ENCODE measurements around the gene PPP1R3A. TPM values are rescaled to one million over a fixed set of nuclear protein-coding genes. Genes with fewer than 3 reads are reported as not detected.
"Not testable (repeated sequence)": the region's sequence is repeated elsewhere in the genome, so short reads cannot be mapped to it uniquely, and the experiment has no call there.

Gene PPP1R3A, protein sequence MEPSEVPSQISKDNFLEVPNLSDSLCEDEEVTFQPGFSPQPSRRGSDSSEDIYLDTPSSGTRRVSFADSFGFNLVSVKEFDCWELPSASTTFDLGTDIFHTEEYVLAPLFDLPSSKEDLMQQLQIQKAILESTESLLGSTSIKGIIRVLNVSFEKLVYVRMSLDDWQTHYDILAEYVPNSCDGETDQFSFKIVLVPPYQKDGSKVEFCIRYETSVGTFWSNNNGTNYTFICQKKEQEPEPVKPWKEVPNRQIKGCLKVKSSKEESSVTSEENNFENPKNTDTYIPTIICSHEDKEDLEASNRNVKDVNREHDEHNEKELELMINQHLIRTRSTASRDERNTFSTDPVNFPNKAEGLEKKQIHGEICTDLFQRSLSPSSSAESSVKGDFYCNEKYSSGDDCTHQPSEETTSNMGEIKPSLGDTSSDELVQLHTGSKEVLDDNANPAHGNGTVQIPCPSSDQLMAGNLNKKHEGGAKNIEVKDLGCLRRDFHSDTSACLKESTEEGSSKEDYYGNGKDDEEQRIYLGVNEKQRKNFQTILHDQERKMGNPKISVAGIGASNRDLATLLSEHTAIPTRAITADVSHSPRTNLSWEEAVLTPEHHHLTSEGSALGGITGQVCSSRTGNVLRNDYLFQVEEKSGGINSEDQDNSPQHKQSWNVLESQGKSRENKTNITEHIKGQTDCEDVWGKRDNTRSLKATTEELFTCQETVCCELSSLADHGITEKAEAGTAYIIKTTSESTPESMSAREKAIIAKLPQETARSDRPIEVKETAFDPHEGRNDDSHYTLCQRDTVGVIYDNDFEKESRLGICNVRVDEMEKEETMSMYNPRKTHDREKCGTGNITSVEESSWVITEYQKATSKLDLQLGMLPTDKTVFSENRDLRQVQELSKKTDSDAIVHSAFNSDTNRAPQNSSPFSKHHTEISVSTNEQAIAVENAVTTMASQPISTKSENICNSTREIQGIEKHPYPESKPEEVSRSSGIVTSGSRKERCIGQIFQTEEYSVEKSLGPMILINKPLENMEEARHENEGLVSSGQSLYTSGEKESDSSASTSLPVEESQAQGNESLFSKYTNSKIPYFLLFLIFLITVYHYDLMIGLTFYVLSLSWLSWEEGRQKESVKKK
- not detected for total RNA-seq

DNA sequence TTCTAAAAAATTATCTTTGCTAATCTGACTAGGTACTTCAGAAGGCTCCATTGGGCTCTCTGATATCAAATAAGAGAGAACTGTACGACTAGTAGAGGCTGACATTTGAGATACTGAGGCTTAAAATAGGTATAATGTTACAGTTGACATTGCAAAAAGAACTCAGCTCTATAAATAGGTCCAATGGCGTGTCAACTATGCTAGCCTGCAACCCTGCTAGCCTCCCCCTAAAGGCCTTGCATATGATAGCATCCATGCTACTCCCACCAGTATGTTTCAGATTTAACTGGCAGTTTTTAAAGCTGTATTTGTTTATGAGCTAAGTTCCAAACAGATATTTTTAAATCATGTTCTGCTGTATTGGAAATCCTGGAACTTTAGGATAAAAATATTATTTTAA is at the start of gene PPP1R3A:
TSS of gene PPP1R3A (minus strand) at position 64 of the 400 bp plus-strand sequence. CDS start at position 51, 13 bp downstream.
- no peak for DNase-seq (ENCODE audit: low spot score)

DNA sequence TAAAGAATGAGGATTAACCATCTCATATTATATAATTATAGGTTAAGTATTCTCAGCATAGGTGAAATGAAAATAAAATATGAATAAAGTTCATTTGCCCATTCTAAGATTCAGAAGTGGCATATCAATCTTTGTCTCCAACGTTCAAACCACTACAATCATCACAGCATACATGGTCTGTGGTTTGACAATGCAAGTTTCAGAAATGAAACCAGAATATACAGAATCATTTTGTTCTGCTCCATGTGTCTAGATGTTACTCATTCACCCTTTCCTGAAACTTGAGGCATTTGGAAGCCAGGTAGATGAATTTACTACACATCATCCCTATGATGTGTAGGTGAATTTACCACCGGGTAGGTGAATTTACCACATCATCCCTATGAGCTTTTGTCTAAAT is 44.5 kb upstream of the PPP1R3A start:
- DNase-seq (ENCODE audit: low spot score) = no peak

DNA sequence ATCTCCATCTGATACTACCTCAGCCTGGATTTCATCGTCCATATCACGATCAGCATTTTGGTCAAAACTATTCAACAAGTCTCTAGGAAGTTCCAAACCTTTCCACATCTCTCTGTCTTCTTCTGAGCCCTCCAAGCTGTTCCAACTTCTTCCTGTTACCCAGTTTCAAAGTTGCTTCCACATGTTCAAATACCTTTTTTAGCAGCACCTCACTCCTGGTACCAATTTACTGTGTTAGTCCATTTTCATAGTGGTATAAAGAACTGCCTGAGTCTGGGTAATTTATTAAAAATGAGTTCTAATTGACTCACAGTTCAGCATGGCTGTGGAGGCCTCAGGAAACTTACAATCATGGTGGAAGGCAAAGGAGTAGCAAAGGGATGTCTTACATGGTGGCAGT is 41.1 kb upstream of the PPP1R3A start:
- DNase-seq (ENCODE audit: low spot score) = no peak

DNA sequence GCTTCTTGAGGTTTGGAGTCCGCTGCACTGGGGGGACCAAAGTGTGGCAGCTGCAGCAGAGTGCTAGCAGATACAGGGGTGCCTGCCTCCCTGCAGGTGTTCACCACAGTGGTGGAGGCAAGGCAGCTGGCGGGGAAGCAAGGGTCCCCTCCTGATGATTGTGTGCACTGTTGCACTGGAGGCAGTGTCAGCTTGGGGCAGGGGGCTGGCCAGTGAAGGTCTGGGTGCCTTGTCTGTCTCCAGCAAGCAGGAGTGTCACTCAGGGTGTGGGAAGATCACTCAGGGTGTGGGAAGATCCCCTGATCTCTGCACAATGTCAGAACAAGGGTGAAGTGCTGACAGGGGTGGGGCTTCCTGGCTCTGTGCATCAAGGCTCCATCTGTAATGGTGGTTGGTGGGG is 36.3 kb upstream of the PPP1R3A start:
- no peak for DNase-seq (ENCODE audit: low spot score)

DNA sequence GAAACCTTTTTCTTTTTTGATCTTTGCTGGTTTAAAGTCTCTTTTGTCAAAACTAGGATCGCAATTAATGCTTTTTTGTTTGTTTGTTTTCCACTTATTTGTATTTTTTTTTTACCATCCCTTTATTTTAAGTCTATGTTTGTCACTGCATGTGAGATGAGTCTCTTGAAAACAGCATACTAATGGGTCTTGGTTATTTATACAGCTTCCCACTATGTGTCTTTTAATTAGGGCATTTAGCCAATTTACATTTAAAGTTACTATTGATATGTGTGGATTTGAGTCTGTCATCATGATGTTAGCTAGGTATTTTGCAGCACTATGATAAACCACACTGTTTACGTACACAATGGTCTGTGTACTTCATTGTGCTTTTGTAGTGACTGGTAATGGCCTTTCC is 34.7 kb upstream of the PPP1R3A start:
- no peak for DNase-seq (ENCODE audit: low spot score)

DNA sequence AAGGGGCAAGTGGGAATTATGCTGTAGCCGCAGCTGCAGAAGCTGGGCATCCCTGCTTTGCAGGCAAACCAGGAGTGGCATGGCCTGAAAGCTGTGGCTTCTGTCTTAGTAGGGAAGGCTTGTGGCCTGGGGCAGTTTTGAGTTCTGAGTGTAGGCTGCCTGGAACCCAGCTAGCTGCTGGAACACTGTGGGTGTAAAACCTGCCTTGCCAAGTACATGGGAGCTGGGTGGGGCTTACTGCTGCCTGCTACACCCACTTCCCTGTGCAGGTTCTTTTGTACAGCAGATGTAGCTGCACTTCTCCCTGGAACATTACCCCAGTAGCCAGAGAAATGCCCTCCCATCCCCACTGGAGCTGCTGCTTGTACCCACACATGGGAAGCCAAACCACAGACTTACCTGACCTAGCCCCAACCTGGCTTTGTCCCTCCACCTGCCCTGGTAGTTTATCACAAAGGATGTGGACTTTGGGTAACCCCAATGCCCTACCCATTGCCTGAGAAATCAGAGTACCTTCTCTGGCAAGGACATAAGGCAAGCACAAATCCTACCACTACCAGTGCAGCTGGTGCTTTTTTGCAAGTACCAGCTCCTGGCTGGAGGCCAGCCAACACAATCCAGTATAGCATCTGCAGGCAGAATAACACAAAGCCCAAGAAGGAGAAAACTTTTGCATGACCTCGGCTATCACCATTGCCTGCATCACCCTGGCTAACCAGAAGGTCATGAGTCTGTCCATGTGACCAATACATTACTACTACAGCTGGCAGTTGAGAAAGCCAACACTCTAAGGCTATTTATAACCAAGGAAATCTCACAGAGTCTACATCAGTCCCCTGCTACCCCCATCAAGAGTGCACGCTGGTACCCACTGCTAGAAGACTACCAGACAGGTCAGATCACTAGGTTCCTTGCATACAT is 26.5 kb upstream of the PPP1R3A start:
- DNase-seq (ENCODE audit: low spot score) = no peak

DNA sequence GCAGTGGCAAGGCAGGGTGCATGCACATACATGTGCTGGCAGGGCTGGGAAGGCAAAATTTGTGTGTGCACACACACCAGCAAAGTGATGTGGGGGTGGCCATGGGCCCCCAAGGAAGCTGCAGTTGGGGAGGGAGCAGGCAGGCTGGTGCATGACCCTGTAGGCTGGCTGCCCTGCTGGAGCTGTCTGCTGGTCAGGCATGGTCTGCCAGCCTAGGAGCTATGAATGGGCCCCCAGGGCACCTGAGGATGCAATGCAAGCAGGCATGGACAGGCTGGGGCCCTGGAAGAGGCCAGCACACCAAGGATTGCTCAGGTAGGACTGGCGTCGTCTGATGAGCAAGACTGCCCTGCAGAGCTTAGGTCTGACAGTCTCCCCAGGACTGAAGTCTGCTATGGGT is 18.2 kb upstream of the PPP1R3A start:
- DNase-seq (ENCODE audit: low spot score) = no peak

DNA sequence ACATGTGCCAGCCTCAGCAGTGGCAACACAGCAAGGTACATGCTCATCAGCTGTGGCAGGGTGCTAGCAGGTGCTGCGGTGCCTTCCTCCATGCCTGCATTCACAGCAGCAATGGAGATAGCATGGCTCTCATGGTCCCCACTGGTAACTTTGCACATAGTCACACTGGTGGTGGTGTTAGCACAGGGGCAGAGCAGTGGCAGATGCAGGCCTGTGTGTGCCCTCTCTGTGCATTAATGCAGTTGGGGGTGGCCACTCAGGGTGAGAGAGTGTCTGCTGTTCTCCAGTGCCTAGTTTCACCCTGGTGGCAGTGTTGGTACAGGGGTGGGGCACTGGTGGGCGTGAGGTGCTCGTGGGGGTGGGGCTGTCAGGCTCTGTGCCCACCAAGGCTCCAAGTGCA is 17.7 kb upstream of the PPP1R3A start:
- DNase-seq (ENCODE audit: low spot score) = no peak

DNA sequence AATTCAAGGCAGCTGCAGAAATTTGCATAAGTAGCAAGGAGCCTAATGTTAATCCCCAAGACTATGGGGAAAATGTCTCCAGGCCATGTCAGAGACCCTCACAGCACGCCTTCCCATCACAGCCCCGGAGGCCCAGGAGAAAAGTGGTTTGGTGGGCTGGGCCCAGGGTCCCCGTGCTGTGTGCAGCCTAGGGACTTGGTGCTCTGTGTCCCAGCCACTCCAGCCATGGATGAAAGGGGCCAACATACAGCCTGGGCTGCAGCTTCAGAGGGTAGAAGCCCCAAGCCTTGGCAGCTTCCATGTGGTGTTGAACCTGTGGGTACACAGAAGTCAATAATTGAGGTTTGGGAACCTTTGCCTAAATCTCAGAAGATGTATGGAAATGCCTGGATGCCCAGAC is 10.6 kb upstream of the PPP1R3A start:
- not testable (repeated sequence) for DNase-seq (ENCODE audit: low spot score)

DNA sequence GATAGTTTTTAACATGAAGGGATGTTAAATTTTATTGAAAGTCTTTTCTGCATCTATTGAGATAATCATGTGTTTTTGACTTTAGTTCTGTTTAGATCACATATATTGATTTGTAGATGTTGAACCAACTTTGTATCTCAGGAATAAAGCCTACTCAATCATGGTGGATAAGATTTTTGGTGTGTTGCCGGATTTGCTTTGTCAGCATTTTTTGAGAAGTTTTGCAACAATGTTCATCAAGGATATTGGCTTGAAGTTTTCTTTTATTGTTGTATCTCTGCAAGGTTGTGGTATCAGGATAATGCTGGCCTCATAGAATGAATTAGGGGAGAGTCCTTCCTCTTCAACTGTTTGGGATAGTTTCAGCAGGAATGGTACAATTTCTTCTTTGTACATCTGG is 9.3 kb upstream of the PPP1R3A start:
- no peak for DNase-seq (ENCODE audit: low spot score)

DNA sequence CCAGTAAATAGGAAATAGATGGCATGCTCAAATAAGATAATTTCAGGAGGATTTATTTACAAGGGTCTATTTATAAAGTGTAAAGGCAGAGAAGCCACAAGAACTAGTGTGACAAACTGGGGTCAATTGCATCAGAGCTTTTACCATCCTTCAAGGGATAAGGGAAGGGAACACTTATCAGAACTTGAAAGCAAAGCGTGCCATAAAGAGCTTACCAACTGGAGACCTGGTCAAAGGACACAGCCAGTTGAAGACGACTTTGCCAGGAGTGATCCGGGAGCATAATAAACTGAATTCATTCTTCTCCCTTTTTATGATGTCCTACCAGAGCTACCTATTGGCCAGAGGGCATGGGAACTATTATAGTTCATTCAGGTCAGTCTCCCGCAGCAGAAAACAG is 3.2 kb upstream of the PPP1R3A start:
- DNase-seq (ENCODE audit: low spot score) = no peak

DNA sequence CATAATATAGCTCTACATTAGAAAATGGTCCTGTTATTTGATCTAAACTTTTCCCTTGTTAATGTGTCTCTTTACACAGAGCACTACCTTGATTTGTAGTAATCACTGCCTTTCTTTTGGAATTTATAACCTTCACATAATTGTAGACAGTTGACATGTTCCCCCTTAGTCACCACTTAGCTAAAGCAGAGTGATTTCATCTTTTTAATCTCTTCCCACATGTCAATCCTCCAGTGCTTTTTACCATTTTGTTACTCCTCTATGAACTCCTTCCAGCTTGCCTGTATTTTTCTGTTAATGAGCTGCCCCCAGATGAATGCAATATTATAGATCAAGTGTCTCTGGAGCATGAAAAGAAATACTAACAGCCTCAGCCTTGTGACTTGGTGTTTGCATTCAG is 2.6 kb upstream of the PPP1R3A start:
- no peak for DNase-seq (ENCODE audit: low spot score)

DNA sequence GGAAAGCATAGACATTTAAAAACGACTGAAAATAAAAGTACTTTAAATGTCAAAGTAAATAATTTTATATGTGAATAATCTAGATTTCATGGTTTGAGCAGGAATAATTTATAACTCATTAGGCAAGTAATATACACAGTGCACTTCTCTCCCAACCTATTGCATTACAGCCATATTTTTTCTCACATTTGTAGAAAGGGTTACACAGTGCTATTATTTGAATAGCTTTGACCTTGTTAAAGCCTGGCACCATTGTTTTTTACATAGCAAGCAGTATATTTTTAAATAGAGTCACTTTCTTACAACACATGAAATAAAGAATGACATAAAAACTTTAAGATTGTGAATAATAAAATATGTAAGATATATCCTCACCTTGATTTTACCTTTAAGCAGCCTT is 969 bp downstream of the PPP1R3A start:
- DNase-seq (ENCODE audit: low spot score) = no peak

DNA sequence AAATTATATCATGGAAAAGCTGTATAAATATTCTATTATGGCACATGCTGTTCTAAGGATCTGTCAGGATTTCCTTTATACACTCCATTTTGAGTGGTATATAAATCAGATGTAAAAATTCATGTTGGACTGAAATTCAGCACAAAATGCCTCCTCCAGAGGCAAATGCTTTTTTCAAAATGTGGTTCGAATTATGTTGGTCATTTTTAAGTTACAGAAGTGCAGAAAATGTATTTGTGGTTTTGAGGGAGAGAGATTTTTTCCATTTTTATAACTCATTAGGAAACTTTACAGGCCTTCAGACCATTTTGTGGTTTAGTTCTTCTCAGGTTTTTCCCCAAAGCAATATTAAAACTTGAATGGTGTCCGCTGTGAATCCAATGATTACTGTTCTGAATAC is 2.9 kb downstream of the PPP1R3A start:
- DNase-seq (ENCODE audit: low spot score) = no peak

DNA sequence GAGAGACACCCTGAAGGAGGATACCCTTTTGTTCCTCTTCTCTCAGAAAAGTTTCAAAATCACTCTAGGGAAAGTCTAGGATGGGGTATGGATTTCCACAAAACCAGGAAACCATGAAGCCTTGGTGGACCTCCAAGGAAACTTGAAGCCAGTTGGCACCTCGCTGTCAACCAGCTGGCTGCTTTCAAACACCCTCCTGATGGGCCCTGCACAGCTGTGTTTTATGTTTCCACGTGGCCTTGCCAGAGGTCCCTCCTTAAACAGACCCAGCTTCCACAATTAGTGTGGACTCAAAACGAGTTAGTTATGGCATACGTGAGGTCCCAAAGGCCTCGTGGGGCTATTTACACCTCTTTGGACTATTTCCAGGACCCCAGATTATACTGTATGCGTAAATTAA is 5.9 kb downstream of the PPP1R3A start:
- DNase-seq (ENCODE audit: low spot score) = no peak

DNA sequence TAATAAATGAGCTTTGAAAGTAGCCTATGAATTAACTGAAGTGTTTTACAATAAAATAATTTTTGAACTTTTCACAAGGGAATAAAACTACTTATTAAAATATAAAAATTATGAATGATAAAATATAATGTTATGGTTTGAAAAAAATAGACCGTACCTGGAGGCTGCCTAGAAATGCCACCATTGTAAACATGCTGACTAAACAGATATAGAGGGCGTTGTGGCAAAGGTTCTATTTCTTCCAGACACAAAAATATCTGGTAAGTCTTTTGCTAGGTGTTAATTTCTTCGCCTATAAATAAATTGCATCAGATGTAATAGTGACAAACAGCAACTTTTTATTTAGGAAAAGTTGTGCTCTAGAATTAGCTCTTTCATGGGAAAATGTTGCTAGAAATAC is 11.2 kb downstream of the PPP1R3A start:
- no peak for DNase-seq (ENCODE audit: low spot score)

DNA sequence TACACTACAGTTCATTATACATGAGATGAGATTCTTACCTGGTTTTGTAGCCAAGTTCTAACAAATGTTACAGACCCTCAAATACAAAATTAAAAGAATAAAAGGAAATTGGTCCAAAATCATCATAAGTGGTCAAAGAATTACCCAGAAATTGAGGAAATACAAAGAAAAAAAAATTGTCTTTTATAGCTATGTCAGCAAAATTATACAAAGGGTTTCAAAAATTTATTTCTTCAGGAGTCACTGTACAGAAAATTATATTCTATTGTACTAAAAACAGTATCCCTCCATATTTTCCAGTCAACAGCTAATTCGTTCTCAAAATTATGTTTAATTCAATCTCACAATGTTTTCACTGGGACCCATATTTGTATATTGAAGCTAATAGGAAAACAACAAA is 14.3 kb downstream of the PPP1R3A start:
- no peak for DNase-seq (ENCODE audit: low spot score)

DNA sequence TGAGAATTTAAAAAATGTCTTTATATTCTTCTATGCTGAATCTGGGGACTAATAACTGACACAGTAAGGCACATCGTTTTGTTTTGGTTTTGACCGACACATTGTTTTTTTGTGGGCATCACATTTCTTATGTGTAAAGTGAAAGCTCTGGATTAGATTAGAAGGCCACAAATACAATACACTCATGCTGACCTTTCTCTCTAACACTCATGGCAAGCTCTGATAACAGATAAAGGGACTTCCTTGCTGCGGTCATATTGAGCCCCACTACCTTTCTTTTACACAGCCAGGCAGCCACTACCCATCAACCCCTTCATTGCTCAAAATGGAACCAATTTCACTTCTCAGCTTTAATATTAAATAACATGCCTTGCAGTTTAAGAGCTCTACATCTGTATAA is 26.0 kb downstream of the PPP1R3A start:
- DNase-seq (ENCODE audit: low spot score) = no peak

DNA sequence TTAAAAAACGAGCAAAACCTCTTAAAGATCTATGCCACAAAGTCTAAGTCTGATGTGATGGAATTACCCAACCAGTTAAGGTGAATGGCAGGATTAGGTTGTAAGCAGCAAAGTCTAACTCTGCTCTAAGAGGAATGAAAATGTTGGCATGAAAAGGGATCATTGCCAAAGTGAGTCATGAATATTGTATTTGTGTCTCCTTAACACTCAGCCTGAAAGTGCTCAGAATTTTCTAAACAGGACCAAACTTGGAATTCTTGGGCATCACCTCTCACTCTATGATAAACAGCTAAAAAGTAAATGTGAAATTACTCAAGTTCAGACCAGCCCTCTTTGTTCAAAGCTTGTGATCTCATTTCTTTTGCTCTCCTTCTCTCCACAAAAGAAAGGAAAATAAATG is 27.0 kb downstream of the PPP1R3A start:
- DNase-seq (ENCODE audit: low spot score) = no peak

DNA sequence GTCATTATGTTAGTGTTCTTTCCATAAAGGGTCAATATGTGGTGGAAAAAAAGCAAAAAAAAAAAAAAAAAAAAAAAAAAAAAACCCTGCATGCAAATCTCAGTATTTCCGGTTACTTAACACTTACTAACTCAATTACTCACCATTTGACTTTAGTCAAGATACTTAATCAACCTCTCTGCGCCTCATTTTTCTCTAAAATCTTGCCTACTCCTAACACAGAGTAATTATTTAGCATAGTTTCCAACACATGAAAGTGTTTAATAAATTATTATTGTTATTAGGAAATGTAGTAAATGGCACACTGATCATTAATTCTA is 27.8 kb downstream of the PPP1R3A start:
- no peak for DNase-seq (ENCODE audit: low spot score)

DNA sequence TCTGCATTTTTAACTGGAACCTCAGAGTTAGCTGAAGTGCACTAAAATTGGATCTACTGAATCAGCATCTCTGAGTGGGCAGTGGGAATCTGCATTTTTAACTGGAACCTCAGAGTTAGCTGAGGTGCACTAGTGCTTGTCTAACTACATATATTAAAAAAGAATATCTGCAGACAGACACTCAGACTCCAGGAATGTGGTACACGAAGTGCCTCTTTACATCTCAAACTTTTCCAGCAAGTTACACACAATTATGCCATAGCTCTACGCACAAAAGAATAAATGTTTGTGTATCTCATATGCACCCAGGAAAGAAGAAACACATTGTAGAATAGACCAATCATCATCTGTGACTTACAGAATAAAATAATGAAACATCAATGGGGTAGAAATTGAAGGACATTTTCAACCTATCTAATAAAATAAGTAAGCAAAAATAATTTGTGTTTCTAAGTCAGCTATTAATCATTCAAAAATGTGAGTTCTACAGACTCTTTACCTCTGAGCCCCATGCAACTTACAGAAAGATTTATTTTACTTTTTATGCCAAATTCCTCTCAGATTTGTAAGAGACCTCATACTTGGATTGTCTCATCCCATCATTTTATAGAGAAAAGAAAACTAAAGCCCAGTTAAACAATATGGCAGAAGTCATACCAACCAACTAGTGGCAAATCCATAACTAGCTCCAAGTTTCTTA is 28.3 kb downstream of the PPP1R3A start:
- DNase-seq (ENCODE audit: low spot score) = no peak
